ENCODE measurements around the gene UHMK1. TPM values are rescaled to one million over a fixed set of nuclear protein-coding genes. Genes with fewer than 3 reads are reported as not detected.
A peak's percentile ranks its signal among the peaks of the same experiment; 100 is the strongest.

The UHMK1 gene
- total and polyA plus RNA-seq, 2 experiments from 2014 or later, result 11.3 to 55.4 TPM

GRCh38 chr1:162536511-162536910 lies 38.9 kb downstream of the UHMK1 start:
- no peaks in the 10 kb centered on the region for H3K27me3 ChIP-seq
- H2AFZ ChIP-seq, result no peak overlapping the region
- H3K4me3 ChIP-seq, result no peak overlapping the region
- WGBS (ENCODE audit: low lambda C conversion rate, missing lambda C conversion rate), result 91% methylated on average over 2 of the region's 2 CpGs
- TF ChIP-seq CTCF (IDR thresholded peaks at IDR 0.05; ENCODE audit: poor library complexity), result no peak
- H3K9me2 ChIP-seq (replicated peaks; ENCODE audit: insufficient read depth), result no peaks in the 10 kb centered on the region
- H3K79me2 ChIP-seq, result no peaks in the 10 kb centered on the region
- H3K4me1 ChIP-seq (ENCODE audit: insufficient read depth), result no peaks in the 10 kb centered on the region
- H4K20me1 ChIP-seq (ENCODE audit: insufficient read depth, poor library complexity, severe bottlenecking), result no peaks in the 10 kb centered on the region
- H3K27ac ChIP-seq, result no peak overlapping the region
- no peak overlapping the region for H3K4me2 ChIP-seq
- H3K36me3 ChIP-seq (replicated peaks; ENCODE audit: insufficient read depth, low read depth), result no peaks in the 10 kb centered on the region
- DNase-seq (ENCODE audit: low spot score), result no peak
- H3K9me3 ChIP-seq (ENCODE audit: low read depth), result no peaks in the 10 kb centered on the region

GRCh38 chr1:162537216-162537615 lies 39.6 kb downstream of the UHMK1 start:
- no peak overlapping the region for H3K4me3 ChIP-seq
- no peaks in the 10 kb centered on the region for H3K9me3 ChIP-seq (ENCODE audit: low read depth)
- TF ChIP-seq EZH2phosphoT487 (IDR thresholded peaks at IDR 0.05; ENCODE audit: low read depth, severe bottlenecking, unreplicated experiment) (no peak), CTCF (IDR thresholded peaks at IDR 0.05; ENCODE audit: poor library complexity) (no peak), EZH2 (IDR thresholded peaks at IDR 0.05; ENCODE audit: borderline replicate concordance) (no peak)
- H3K79me2 ChIP-seq, result no peaks in the 10 kb centered on the region
- DNase-seq (ENCODE audit: low spot score), result no peak
- H2AFZ ChIP-seq, result no peak overlapping the region
- no peaks in the 10 kb centered on the region for H3K9me2 ChIP-seq (replicated peaks; ENCODE audit: insufficient read depth)
- no peaks in the 10 kb centered on the region for H3K27me3 ChIP-seq
- H3K27ac ChIP-seq, result no peak overlapping the region
- no peaks in the 10 kb centered on the region for H4K20me1 ChIP-seq (ENCODE audit: insufficient read depth, poor library complexity, severe bottlenecking)
- WGBS (ENCODE audit: low lambda C conversion rate, missing lambda C conversion rate), result 92% methylated on average over 2 of the region's 2 CpGs
- no peaks in the 10 kb centered on the region for H3K4me1 ChIP-seq (ENCODE audit: insufficient read depth)
- H3K4me2 ChIP-seq, result no peak overlapping the region
- H3K36me3 ChIP-seq (replicated peaks; ENCODE audit: insufficient read depth, low read depth), result no peaks in the 10 kb centered on the region

- H2AFZ ChIP-seq, result no peak overlapping the region
- H3K36me3 ChIP-seq (replicated peaks; ENCODE audit: insufficient read depth, low read depth), result no peaks in the 10 kb centered on the region
- 84% methylated on average over 1 of the region's 1 CpG for WGBS (ENCODE audit: low lambda C conversion rate, missing lambda C conversion rate)
- no peaks in the 10 kb centered on the region for H3K9me3 ChIP-seq (ENCODE audit: low read depth)
- H3K27ac ChIP-seq, result peak overlapping the region; percentile 55
- H4K20me1 ChIP-seq (ENCODE audit: insufficient read depth, poor library complexity, severe bottlenecking), result no peaks in the 10 kb centered on the region
- H3K79me2 ChIP-seq, result no peaks in the 10 kb centered on the region
- DNase-seq (ENCODE audit: low spot score), result no peak
- H3K4me3 ChIP-seq, result no peak overlapping the region
- H3K4me1 ChIP-seq (ENCODE audit: insufficient read depth), result no peaks in the 10 kb centered on the region
- no peaks in the 10 kb centered on the region for H3K27me3 ChIP-seq
- H3K9me2 ChIP-seq (replicated peaks; ENCODE audit: insufficient read depth), result no peaks in the 10 kb centered on the region
- H3K4me2 ChIP-seq, result no peak overlapping the region
- TF ChIP-seq EZH2phosphoT487 (IDR thresholded peaks at IDR 0.05; ENCODE audit: low read depth, severe bottlenecking, unreplicated experiment) (no peak), CTCF (IDR thresholded peaks at IDR 0.05; ENCODE audit: poor library complexity) (no peak), EZH2 (IDR thresholded peaks at IDR 0.05; ENCODE audit: borderline replicate concordance) (no peak)
Observed at GRCh38 chr1:162538815-162539431, 41.3 kb downstream of the UHMK1 start.
